COLO829 (cell line): ENCODE data around the gene IRF5.

Source experiments
- DNase-seq: peaks from one replicate; pipeline ENCODE4 v3.0.0; 2012; ENCODE audit warnings: low spot score

Gene IRF5

GRCh38 chr7:128921866-128922440 is 15.8 kb upstream of the IRF5 start:
- no peak for DNase-seq

- no peak for DNase-seq
These were observed 15.0 kb upstream of the IRF5 start for GRCh38 chr7:128922496-128923410.

DNA sequence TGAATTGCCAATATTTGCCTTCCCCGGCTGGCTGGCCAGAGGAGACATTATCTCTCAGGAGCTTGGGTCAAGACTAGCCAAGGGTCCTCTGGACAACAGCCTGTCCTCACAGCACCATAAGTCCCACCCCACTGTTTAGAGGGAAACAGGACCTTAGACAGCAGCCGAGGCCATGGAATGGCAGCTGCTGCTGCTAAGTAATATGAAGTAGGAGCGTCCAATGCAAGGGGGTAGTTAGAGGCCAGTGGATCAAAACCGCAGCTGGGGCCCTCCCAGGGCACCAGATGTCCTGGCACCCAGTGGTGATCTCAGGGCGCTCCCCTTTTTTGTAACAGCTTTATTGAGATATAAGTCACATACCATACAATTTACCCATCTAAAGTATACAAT is 14.3 kb upstream of the IRF5 start:
- no peak for DNase-seq

- DNase-seq = no peak
These were observed 12.8 kb upstream of the IRF5 start for GRCh38 chr7:128924707-128925588.

GRCh38 chr7:128928159-128928813 is 9.4 kb upstream of the IRF5 start:
- no peak for DNase-seq

- DNase-seq = no peak
These were observed 8.6 kb upstream of the IRF5 start for GRCh38 chr7:128928882-128929788.

DNA sequence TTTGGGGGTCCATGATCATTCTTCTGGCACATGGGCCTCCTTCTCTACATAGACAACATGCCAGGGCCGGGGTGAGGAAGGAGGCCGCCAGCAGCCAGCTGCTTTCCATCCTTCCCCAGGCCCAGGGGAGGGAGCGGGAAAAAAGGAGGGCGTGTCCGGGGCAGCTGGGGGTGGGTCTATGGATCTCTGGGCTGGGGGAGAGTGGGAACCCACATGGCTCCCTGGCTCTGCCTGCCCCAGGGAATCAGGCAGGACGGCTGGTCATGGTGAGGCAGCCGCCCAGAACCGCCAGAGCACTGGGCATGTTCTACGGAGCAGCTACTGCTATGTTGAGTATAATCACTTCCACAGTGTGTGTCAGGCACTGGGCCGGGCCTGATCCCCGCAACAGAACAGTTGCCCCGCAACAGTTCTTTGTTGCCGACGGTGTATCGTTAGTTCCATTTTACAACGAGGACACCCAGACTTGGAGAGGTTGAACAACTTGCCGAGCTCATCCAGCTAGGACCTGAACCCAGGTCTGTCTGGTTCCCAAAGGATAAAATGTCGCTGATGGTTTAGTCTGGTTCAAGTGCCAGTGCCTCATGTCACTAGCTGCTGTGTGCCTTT is 6.4 kb upstream of the IRF5 start:
- no peak for DNase-seq

- DNase-seq = no peak
These were observed 5.5 kb upstream of the IRF5 start for GRCh38 chr7:128931965-128932861.

GRCh38 chr7:128932862-128933179 is 4.9 kb upstream of the IRF5 start:
- DNase-seq = no peak

DNA sequence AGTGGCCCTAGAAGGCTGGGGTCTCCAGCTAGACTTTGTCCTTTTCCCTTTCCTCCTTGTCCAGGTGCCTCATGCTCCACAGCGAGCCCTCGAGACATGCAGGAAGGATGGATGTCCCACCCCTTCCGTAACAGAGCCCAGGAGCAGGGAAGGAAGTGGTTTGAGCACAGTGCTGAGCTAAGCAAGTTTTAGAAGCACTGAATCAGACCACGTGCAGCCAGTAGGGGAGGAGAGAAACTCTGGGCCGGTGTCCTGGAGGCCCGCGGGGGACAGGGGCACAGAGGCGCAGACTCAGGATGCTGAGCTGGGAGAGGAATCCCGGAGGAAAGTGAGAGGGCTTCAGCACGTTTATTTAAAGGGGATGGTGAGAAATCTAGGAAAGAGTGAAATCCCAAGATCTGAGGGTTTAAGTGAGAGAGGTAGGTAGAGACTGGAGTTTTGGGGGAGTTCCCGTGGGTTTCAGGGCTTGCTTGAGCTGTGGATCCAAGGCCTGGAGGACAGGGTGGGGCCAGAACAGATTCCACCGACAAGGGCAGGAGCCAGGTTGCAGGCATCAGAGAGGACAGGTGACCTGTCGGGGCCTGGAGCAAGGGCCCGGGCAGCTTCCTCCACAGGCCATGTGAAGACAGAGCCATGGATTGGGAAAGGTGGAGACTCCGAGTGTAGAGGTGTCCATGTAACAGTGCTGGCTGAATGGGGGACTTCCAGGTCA is 4.4 kb upstream of the IRF5 start:
- DNase-seq = no peak

- DNase-seq = no peak
These were observed 3.1 kb upstream of the IRF5 start for GRCh38 chr7:128934361-128935341.

- DNase-seq = no peak
These were observed 2.4 kb upstream of the IRF5 start for GRCh38 chr7:128935342-128935730.

DNA sequence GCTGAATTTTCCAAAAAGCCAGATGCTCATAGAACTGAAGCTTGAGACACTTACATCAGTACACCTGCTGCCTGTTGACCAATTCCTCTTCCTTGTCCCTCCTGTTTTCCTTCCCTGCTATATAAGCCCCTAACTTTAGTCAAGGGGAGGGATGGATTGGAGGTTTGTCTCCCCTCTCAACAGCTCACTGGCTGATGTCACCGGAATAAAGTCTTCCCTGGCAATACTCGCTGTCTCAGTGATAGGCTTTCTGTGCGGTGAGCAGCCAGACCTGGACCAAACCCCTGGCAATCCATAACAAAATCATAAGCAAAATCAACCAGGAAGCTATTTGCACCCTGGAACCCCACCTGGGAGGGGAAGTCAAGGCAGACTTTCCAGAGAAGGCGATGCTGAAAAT is 929 bp upstream of the IRF5 start:
- DNase-seq = no peak

GRCh38 chr7:128937271-128937646 is 468 bp upstream of the IRF5 start:
- DNase-seq = no peak

GRCh38 chr7:128938544-128939074 is 882 bp downstream of the IRF5 start:
- no peak for DNase-seq

- DNase-seq = no peak
These were observed 1.5 kb downstream of the IRF5 start for GRCh38 chr7:128939075-128939860.

DNA sequence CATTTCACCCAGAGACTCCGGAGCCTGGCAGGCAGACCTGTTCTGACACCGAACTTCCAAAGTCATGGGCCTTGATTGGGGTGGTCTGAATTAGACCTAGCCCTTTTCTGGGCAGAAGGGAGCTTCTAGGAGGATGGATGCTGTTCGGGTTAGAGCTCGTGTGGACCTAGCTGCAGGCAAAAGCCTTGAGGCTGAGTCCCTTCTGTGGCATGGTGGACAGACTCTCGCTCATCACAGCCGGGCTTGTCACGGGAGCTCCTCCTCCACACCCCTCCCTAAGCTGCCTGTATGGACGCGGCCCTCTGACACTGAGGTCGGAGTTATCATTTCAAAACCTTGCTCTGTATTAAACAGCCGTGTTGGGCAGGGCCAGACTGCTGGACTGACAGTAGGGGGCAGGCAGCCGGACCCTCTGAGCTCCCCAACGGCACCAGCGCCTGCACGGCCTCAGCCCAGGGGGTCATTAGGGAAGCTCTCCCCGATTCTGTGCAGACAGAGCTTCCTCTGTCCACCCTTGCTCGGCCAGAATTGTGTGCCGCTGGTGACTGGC is 2.2 kb downstream of the IRF5 start:
- DNase-seq = no peak
